Activated T-cell treated with anti-CD3 and anti-CD28 coated beads for 24 hours (primary cell): ENCODE results near the gene CENPP.

Experiments
- DNase-seq: peaks from one replicate; pipeline ENCODE4 v3.0.0-alpha.2; 2020; ENCODE audit warnings: low read depth

CENPP gene

GRCh38 chr9:92640398-92641091 lies 314.8 kb downstream of the CENPP start:
- DNase-seq: no peak

- DNase-seq: no peak
These were observed 315.5 kb downstream of the CENPP start for GRCh38 chr9:92641092-92641809.

GRCh38 chr9:92642041-92642451 lies 316.3 kb downstream of the CENPP start:
- DNase-seq: no peak

GRCh38 chr9:92642564-92642963 lies 316.8 kb downstream of the CENPP start:
- DNase-seq: no peak

GRCh38 chr9:92644278-92644677 lies 318.5 kb downstream of the CENPP start:
- no peak for DNase-seq

- DNase-seq: no peak
These were observed 319.3 kb downstream of the CENPP start for GRCh38 chr9:92645041-92645440.

GRCh38 chr9:92647671-92648473 lies 322.1 kb downstream of the CENPP start:
- DNase-seq: no peak

- no peak for DNase-seq
These were observed 322.8 kb downstream of the CENPP start for GRCh38 chr9:92648474-92648971.

- no peak for DNase-seq
These were observed 323.3 kb downstream of the CENPP start for GRCh38 chr9:92649007-92649406.

GRCh38 chr9:92650296-92650695 lies 324.5 kb downstream of the CENPP start:
- no peak for DNase-seq

- no peak for DNase-seq
These were observed 325.3 kb downstream of the CENPP start for GRCh38 chr9:92650839-92651621.

GRCh38 chr9:92652461-92652860 lies 326.7 kb downstream of the CENPP start:
- DNase-seq: no peak

GRCh38 chr9:92654481-92655301 lies 328.9 kb downstream of the CENPP start:
- DNase-seq: no peak

- DNase-seq: no peak
These were observed 329.6 kb downstream of the CENPP start for GRCh38 chr9:92655366-92655765.

- no peak for DNase-seq
These were observed 330.3 kb downstream of the CENPP start for GRCh38 chr9:92655896-92656536.

- DNase-seq: no peak
These were observed 330.8 kb downstream of the CENPP start for GRCh38 chr9:92656537-92656925.

GRCh38 chr9:92657296-92658094 lies 331.7 kb downstream of the CENPP start:
- DNase-seq: no peak

- no peak for DNase-seq
These were observed 332.4 kb downstream of the CENPP start for GRCh38 chr9:92658176-92658575.

- DNase-seq: no peak
These were observed 332.9 kb downstream of the CENPP start for GRCh38 chr9:92658611-92659010.

- DNase-seq: no peak
These were observed 333.8 kb downstream of the CENPP start for GRCh38 chr9:92659601-92660000.
